Right forelimb (tissue), 1 donor: ENCODE measurements around the gene PYGB.
"Not testable (repeated sequence)": the region's sequence is repeated elsewhere in the genome, so short reads cannot be mapped to it uniquely, and the experiment has no call there.

Source experiments
- DNase-seq: peaks from one replicate; pipeline ENCODE4 v3.0.0-alpha.2; 2018

The PYGB gene

DNA sequence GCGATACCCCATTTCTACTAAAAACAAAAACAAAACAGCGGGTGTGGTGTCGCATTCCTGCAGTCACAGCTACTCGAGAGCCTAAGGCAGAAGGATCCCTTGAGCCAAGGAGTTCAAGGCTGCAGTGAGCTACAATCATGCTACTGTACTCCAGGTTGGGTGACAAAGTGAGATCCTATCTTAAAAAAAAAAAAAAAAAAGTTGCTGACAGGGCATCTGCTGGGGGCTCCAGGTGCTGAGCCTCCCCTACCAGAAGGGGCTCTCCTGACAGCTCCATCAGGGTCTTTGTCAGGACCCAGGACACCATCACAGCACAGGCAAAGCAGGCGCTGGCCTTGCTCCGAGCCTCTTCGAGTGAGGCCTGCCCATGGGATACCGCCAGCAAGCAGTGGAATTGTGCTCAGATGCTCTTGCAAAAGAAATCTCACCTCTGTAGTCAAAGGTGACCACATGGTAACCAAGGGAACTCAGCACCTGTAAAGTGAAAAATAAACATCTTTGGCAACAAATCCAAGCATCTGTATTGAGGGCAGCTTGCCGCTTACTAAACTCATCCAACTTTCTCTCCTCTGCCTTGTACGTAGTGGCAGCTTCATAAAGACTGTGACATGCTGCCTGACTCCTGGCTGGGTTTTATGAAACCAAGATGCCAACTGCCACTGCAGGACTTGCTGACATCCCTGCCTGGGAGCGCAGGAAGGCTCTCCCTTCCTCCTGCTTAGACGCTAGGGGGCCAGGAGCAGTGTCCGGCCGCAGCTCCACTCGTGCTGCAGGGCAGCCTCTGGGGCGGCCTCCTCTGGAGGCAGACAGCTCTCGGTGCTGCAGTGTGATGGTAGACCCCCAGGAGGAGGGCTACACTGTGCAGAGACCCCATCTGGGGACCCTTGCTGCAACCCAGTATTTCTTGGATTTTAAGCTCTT, 66.9 kb downstream of the PYGB start:
- DNase-seq = no peak

DNA sequence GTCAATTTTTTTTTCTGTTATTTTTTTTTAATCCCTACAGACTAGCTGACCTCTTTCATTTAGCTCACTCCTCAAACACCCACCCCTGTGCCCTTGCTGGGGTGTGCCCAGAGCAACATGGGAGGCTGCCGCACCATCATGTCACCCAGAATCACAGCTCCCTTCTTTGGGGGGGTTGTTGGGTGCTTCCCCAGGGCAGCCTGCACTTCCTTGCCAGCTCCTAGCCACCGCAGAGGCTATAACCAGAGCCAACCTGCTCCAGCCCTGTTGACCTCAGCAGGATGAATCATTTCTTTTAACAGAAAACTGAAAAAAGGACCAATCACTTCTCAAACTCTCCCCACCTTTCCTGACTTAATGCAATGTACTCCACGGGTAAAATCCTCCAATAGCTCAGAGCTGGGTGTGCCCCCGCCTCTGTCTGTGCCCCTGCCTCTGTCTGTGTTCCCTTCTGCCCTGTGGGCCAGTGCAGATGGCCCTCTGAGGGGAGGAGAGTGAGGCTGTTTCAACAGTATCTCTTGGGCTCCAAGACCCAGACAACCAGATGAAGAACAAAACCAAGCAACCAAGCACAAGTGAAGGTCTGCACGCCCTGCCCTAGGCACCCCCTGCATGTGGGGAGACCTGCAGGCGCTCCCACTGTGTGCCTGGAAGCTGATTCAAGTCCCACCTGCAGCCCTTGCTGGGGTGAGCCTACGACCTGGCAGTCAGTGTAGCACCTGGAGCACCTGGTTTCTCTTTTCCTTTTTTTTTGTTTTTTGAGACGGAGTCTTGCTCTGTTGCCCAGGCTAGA, 67.7 kb downstream of the PYGB start:
- peak; percentile 34 for DNase-seq

DNA sequence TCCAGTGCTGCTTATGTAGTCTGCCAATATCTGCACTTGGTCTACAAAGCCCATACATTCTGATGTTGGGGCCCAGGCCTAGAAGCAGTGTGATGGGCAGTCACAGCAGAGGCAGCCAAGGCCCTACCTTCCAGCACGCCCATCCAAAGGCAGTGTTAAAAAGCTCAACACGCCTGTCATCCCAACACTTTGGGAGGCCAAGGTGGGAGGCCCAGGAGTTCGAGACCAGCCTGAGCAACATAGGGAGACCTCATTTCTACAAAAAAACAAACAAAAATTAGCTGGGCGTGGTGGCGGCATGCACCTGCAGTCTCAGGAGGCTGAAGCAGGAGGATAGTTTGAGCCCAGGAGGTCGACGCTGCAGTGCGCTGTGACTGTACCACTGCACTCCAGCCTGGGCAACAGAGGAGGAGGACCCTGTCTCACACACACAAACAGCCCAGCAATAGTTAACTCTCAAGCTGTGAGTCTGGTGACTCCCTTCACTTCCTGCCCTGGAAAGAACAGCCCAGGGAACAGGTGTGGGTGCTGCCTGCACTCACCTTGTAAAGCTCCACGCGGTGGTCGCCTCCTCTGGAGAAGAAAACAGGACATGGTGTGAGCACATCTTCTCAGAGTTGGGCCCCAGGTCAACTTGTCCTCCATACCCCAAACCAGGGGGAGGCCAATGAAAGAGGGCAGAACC, 68.8 kb downstream of the PYGB start:
- DNase-seq = peak; percentile 12

DNA sequence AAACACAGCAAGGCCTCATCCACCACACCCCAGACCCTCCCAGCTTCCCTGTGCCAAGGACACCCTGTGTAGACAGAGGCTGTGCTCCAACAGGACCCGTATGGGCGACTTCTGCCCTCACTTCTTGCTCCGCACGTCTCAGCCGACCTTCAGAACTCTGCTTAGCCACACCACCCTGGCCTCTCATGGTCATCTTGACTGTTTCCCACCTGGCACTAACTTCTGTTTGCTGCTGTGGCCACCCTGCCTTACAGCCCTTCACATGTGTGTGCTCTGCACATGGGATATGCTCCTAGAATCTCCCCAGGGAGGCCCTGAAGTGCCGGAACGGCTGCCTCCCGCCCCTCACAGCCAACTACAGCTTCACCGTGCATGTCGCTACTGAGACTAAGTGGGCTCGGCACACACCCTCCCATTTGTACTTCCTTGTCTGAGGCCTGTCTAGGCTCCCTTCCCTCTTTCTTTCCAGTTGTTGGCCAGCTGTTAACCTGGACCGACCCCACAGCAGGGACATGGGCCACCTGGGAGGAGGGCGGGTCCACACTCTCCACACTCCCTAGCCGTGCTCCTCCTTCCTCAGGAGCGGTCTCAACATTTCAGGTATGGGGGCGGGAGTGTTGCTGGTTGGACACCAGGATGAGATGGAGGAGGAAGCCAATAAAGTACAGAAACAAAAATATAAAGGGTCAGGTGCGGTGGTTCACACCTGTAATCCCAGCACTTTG, 69.6 kb downstream of the PYGB start:
- peak; percentile 29 for DNase-seq

DNA sequence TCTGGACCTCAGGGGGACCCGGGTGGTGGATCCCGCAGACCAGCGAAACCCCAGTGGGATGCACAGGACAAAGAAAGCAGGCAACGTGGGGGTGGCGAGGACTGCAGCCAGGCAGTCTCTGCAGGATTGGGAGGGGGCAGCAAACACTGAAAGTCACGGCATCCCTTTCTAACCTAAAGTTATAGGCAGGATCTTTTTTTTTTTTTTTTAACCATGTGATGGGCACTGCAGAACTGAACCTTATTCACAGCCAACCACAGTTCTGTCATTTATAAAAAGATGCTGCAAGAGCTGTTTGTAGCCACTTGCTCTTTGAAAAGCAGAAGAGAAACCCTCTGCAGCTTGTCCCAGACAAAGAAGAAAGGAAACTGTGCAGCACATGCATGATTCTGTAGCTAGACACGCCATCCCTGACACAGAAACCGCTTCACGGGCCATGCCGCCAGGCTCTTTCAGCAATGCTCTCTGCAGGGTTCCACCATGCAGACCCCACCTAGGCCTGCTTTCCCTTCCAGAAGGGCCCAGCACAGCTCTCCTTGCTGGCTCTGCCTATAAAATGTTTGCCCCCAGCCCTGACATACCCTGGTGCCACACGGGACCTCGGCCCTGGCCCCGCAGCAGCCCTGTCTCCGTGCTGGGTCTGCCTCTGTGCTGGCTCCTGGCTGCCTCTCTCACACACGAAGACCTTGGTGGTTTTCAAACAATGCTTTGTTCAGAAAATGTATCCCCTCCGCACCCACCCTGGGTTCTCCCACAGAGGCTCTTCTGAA, 70.8 kb downstream of the PYGB start:
- DNase-seq = peak; percentile 32

DNA sequence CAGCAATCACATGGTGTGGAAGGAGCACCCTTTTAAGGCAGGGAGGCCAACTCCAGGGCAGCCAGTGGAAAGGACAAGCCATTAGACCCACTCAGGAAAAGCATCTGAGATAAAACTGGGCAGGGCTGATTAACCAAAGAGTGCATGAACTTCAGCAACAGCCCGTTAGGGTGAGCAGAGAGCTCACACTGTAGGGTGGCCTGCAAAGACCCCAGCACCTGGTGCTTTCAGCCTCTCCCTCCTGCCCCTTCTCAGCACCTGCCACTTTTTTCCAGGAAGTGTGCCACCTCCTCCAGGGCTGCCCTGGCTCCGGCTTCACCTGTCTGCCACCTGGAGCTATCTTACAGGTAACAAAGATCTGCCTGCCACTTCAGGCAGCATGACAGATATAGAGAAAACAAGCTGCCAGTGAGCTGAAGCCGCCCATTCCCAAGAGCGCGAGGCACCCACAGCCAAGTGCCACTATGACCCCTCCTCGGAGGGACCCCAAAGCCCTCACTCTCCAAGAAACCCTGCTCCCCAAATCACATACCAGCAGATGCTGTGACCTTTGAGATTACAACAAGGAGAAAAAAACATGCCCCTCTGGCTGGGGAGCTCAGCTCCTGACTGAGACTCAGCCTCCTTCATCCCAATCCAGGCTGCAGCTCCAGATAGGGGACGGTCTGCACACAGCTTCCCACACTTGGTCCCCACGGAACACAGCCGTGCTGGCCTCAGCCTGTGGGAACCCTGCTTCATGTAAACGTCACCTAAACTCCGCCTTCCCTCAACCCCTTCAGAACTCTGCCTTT, 71.6 kb downstream of the PYGB start:
- DNase-seq = no peak

DNA sequence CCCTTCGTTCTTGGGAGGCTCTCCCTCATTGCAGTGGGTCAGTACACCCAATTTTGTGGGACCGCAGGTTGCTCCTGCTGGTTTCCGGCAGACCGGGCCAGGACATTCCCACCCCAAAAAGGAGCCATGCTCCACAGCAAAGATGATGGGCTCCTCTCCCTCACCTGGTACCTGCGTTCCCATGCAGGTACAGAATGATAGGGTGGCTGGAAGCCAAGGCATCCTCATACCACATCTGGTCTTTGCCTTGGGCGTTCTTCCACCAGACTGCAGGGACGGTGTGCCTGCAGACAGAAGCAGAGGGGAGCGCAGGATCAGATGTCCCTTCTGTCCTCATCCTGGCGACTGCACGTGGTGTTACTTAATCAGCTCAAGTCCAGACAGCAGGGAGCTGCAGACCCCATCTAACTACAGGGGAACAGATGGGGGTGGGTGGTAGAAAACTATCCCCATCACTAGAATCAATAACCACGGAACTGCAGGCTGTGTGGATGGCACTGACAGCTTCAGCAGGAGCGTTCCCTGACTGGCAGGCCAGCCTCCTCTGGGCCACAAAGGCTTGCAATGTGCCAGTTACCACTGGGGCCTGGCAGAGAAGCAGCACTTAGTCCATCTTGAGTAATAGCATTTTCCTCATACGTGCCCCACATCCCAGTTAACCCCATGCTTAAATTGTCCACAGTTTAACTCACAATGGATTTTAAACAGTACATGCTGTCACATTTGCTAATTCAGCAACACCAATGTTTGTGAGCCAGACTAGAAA, 72.3 kb downstream of the PYGB start:
- DNase-seq = no peak

DNA sequence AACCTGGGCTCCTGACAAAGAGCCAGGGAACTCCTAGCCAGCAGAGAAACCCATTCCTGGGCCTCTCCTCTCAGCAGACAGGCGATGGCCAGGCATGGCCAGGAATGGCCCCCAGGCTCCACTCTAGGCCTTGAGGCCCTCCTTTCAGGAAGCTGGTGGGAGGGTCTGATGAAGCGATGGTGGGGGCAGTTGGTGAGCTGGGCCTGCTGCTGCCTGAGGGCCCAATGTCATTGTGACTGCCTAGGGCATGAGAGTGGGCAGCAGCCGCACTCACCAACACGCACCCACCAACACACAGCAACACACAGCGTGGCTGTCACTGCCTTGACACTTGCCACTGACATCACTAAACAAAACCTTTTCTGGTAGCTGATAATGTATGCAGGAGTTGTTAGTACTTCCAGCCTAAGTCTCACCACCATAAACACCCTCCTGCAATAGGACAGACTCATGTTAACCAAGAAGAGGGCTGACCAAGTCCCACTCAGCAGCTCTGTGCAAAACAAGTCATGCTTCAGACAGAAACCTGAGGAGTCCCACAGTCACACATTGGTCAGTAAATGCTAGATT, 73.5 kb downstream of the PYGB start:
- no peak for DNase-seq

DNA sequence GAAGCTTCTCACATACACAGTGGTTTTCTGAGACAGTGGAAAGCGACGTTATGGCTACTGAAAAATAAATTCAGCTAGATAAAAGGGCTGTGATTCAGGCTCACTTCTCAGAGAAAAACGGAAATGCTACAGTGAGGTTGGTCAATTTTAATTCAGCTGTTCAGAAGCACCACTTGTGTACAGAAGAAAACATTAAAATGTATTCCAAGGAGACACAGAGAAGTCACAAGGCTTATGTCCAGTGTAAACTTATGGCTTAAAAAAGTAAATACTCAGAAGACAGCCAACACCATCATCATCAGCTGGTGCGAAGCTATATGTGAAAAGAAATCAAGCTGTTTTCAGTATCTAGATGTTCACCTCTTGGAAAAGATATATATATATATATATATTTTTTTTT, 74.1 kb downstream of the PYGB start:
- no peak for DNase-seq

DNA sequence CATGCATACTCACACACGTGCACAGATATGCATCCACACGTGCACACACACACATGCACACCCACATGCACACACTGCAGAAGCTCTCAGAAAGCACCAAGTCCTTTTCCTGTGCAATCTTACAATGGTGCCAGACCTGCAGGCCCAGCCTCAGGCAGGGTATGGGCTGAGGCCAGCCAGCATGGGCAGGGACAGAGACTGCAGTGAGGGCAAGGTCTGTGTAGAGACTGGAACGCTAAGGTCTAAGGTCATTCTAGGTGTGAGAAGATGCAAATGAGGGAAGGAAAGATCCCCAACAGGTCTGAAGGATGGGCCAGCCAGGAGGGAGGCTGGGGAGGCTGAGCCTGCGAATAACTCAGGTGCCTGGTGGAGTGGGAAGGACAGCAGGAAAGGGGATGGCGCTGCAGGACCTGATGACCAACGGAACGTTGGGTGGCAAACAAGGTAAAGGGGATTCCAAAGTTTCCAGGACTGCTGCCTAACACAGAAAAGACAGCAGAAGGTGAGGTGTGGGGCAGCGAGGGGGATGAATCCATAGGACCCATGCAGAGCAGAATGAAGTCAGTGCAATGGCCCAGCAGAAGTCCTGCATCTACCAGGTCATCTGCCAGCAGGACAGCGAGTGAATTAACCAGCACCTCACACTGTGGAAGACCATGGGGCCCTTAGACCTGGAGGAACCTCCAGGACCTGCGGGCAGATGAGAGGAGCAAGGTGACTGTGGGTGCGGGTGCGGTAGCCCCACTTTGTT, 75.8 kb downstream of the PYGB start:
- DNase-seq = no peak

DNA sequence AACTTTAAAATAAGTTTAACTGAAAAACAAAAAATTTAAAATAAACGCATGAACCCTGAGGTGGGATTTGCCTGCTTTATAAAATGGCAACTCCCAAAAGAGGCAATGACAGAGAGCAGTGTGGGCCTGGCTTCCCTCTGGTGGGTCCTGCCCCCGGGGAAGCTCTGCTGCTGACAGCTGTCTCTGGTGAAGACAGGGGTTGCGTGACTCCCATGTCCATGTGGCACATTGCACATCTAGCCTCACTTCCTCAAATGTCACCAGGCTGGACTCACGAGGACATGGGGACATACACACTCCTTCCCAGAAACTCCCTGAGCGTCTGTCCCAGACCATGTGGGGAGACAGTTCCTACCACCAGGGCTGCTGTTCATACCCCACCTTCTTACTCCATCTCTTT, 76.5 kb downstream of the PYGB start:
- DNase-seq = no peak

DNA sequence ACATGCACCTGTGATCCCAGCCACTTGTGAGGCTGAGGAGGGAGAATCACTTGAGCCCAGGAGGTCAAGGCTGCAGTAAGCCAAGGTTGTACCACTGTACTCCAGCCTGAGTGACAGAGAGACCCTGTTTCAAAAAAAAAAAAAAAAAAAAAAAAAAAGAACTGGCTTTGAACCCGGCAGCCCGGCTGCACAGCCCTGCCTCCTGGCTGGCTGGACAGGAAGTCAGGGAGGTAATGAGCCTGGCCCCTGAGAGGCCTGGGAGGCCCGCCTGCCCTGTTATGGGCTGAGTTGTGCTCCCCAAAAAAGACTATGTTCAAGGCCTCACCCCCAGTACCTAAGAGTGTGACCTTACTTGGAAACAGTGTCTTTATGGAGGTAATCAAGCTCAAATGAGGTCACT, 77.2 kb downstream of the PYGB start:
- DNase-seq = no peak

DNA sequence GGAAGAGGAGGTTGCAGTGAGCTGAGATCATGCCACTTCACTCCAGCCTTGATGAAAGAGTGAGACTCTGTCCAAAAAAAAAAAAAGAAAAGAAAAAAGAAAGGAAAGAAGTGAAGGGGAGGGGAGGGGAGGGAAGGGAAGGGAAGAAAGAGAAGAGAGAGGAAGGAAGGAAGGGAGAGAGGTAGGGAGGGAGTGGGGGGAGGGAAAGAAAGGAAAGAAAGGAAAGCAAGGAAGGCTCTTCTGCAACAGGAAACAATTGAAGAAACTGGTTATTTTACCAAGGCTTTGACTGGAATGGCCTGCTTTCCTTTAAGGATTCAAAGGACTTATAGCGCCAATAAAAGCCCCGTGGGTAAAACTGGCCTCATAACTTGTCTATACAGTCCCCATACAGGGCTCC, 78.1 kb downstream of the PYGB start:
- no peak for DNase-seq

DNA sequence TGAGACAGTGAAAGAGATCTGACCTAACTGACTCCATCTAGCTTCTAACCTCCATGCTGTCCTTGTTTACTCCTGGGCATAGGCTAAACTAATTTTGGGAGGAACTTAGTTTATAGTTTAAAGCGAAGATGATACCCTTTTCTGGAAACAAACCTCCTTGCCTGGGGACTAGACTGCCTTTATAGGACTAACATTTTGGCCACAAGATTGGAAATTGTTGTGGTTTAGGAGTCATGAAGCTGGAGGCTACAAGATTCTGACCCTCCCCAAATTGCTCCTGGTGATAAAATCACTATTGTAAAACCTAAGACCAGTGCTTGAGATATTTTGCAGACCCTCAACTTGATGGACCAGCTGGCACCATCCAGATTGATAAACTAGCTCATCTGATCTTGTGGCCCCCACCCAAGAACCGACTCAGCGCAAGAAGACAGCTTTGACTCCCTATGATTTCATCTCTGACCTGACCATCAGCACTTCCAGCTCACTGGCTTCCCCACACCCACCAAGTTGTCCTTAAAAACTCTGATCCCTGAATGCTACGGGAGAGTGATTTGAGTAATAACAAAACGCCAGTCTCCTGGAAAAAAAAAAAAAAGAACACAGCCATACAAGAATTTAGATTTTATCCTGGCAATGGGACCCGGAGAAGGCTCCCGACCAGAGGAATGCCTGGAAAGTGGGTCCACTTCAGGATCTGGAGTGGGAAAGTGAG, 79.8 kb downstream of the PYGB start:
- no peak for DNase-seq

DNA sequence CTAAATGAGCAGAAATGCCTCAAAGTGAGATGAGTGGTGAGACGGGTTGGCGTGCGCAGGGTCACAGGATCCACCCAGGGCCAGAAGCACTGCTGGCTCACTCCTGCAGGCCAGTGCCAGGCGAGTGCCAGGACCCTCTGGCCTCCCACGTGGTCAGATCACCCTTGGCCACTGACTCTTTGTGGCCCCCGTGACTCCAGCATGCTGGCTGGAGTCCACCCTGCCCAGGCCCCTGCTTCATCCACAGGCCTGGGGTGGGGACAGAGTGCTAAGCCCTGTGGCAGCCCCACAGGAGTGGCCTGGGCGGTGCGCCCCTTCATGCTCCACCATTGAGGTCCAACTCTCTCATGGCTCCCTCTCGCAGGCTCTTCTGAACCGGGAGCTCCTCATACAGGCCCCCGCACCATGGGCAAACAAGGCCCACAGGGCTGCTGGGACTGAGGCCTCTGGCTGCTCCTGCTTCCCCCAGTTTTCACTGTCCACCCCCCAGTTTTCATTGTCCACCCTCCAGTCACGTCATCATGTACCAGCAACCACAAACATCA, 81.1 kb downstream of the PYGB start:
- no peak for DNase-seq

DNA sequence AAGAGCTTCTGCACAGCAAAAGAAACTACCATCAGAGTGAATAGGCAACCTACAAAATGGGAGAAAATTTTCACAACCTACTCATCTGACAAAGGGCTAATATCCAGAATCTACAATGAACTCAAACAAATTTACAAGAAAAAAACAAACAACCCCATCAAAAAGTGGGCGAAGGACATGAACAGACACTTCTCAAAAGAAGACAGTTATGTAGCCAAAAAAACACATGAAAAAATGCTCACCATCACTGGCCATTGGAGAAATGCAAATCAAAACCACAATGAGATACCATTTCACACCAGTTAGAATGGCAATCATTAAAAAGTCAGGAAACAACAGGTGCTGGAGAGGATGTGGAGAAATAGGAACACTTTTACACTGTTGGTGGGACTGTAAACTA, 87.1 kb downstream of the PYGB start:
- not testable (repeated sequence) for DNase-seq

DNA sequence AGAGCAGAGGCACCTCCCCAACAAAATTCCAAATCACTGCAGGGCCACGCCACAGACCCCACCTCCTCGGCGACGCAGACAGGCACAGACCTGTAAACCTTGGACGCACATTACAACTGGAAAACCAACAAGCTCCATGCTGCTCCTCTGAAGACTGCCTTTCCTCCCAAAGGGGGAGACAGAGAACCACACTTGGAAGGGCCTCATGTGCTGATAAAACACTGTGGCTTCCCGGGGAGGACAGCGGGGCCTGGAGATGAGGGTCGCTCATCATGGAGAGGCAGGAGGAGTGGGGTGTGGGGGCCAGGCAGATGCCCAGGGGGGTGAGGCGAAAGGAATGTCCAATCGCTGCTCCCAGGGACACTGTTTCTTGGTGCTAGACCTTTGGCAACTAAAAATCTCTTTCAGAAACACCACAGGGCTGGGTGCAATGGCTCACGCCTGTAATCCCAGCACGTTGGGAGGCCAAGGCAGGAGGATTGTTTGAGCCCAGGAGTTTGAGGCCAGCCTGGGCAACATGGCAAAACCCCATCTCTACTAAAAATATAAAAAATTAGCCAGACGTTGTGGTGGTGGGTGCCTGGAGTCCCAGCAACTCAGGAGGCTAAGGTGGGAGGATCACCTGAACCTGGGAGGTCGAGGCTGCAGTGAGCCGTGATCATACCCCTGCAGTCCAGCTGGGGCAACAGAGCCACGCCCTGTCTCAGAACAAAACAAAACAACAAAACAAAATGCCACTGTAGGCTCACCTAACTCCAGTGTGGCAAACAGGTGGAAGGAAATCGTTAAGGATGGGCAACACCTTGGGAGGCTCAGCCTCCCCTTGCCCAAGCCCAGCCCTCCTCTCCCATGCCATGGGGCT, 88.9 kb downstream of the PYGB start:
- no peak for DNase-seq
